Measurements from ENCODE around the gene NFX1. TPM values are rescaled to one million over a fixed set of nuclear protein-coding genes. Genes with fewer than 3 reads are reported as not detected.

The NFX1 gene
- total and polyA plus RNA-seq, 2 donors (not counting 1 experiment from before 2014, with no cell fraction given) = 30.2 to 39.5 TPM

DNA sequence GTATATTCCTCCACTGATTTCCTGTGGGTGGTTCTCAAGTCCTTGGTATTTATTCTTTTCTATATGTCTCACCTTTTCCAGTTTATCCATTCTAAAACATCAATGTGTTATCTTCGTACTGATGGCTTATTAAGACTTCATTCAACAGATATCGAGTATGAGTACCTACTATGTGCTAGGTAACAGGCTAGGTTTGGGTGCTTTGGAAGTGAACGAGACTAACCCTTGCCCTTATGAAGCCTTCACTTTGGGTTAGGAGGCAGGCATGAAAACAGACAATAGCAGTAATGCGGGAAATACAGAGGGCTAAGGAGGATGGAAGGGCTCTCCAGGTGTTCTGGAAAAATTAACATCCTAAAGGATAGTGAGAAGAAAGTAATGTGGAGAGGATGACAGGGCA lies 58.7 kb downstream of the NFX1 start:
- Histone ChIP-seq H3K9ac (ENCODE audit: insufficient read depth, low read length) (no peak overlapping the region), H4K20me1 (ENCODE audit: control insufficient read depth, extremely low read depth, insufficient read depth, low read length) (no peaks in the 10 kb centered on the region), H2AFZ (ENCODE audit: low read length) (no peak overlapping the region), H3K27me3 (ENCODE audit: control insufficient read depth, insufficient read depth, low read length) (no peaks in the 10 kb centered on the region), H3K9me3 (ENCODE audit: control insufficient read depth, insufficient read depth, low read depth, low read length) (no peaks in the 10 kb centered on the region), H3K4me2 (ENCODE audit: extremely low read depth, insufficient read depth, low read length) (no peak overlapping the region), H3K36me3 (ENCODE audit: control insufficient read depth, insufficient read depth, low read length) (peaks cover 5% of the 10 kb centered on the region), H3K27ac (ENCODE audit: insufficient read depth, low read length) (peak overlapping the region; percentile 64), H3K4me1 (ENCODE audit: control insufficient read depth, extremely low read depth, insufficient read depth, low read length) (peaks cover 2% of the 10 kb centered on the region), H3K79me2 (ENCODE audit: control insufficient read depth, insufficient read depth, low read length) (no peaks in the 10 kb centered on the region), H3K4me3 (replicated peaks in 1 of 4; ENCODE audit: control extremely low read depth in 1 of 4, insufficient read depth in 1 of 4, low read depth in 3 of 4, low read length in 4 of 4) (no peak overlapping the region)
- no peak for TF ChIP-seq EZH2 (IDR thresholded peaks at IDR 0.05; ENCODE audit: low read length, missing control alignments)
- TF ChIP-seq, protein P1, sequence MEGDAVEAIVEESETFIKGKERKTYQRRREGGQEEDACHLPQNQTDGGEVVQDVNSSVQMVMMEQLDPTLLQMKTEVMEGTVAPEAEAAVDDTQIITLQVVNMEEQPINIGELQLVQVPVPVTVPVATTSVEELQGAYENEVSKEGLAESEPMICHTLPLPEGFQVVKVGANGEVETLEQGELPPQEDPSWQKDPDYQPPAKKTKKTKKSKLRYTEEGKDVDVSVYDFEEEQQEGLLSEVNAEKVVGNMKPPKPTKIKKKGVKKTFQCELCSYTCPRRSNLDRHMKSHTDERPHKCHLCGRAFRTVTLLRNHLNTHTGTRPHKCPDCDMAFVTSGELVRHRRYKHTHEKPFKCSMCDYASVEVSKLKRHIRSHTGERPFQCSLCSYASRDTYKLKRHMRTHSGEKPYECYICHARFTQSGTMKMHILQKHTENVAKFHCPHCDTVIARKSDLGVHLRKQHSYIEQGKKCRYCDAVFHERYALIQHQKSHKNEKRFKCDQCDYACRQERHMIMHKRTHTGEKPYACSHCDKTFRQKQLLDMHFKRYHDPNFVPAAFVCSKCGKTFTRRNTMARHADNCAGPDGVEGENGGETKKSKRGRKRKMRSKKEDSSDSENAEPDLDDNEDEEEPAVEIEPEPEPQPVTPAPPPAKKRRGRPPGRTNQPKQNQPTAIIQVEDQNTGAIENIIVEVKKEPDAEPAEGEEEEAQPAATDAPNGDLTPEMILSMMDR (conservative IDR thresholded peaks at IDR 0.05 in 1 of 2, IDR thresholded peaks at IDR 0.05 in 1 of 2; ENCODE audit: low read depth in 1 of 2, low read length in 2 of 2) = no peak
- DNase-seq (ENCODE audit: low read depth in 2 of 2) = no peak

DNA sequence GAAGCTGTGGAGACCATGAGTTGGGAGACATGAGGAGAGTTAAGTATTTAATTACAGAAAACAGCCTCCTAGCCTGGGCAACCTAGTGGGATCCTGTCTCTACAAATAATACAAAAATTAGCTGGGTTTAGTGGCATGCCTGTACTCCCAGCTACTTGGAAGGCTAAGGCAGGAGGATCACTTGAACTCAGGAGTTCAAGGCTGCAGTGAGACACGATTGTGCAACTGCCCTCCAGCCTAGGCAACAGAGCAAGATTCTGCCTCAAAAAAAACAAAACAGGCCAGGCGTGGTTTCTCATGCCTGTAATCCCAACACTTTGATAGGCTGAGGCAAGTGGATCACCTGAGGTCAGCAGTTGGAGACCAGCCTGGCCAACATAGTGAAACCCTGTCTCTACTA lies 59.4 kb downstream of the NFX1 start:
- H3K4me1 ChIP-seq (ENCODE audit: control insufficient read depth, extremely low read depth, insufficient read depth, low read length) = peaks cover 2% of the 10 kb centered on the region
- H3K4me2 ChIP-seq (ENCODE audit: extremely low read depth, insufficient read depth, low read length) = peak overlapping the region; percentile 19
- H3K27me3 ChIP-seq (ENCODE audit: control insufficient read depth, insufficient read depth, low read length) = no peaks in the 10 kb centered on the region
- H2AFZ ChIP-seq (ENCODE audit: low read length) = no peak overlapping the region
- H3K36me3 ChIP-seq (ENCODE audit: control insufficient read depth, insufficient read depth, low read length) = peaks cover 3% of the 10 kb centered on the region
- peak overlapping the region; percentile 79 for H3K27ac ChIP-seq (ENCODE audit: insufficient read depth, low read length)
- no peaks in the 10 kb centered on the region for H3K79me2 ChIP-seq (ENCODE audit: control insufficient read depth, insufficient read depth, low read length)
- H4K20me1 ChIP-seq (ENCODE audit: control insufficient read depth, extremely low read depth, insufficient read depth, low read length) = no peaks in the 10 kb centered on the region
- no peaks in the 10 kb centered on the region for H3K9me3 ChIP-seq (ENCODE audit: control insufficient read depth, insufficient read depth, low read depth, low read length)
- TF ChIP-seq EZH2 (IDR thresholded peaks at IDR 0.05; ENCODE audit: low read length, missing control alignments) = no peak
- TF ChIP-seq, protein P1 (conservative IDR thresholded peaks at IDR 0.05 in 1 of 2, IDR thresholded peaks at IDR 0.05 in 1 of 2; ENCODE audit: low read depth in 1 of 2, low read length in 2 of 2) = no peak
- DNase-seq (ENCODE audit: low read depth in 2 of 2) = no peak
- no peak overlapping the region for H3K9ac ChIP-seq (ENCODE audit: insufficient read depth, low read length)
- no peak overlapping the region for H3K4me3 ChIP-seq (replicated peaks in 1 of 4; ENCODE audit: control extremely low read depth in 1 of 4, insufficient read depth in 1 of 4, low read depth in 3 of 4, low read length in 4 of 4)

DNA sequence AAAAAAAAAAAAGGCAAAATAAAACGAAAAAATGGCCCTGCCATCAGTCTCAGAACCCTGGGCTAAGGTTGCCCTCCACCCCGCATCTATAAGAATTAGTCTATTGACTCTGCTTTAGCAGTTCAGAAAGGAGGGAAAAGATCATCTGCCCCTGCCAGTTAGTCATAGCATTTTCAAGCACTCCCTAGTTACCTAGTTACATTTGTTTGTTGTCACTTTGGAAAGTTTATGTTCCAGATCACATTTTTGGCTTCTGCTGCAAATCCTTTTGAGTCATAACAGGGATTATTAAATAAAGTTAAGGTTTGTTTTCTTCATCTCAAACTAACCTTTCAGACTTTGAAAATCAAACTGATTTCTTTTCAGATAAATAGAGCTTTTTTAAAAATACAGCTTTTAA lies 60.0 kb downstream of the NFX1 start:
- no peaks in the 10 kb centered on the region for H4K20me1 ChIP-seq (ENCODE audit: control insufficient read depth, extremely low read depth, insufficient read depth, low read length)
- H2AFZ ChIP-seq (ENCODE audit: low read length) = no peak overlapping the region
- no peak overlapping the region for H3K4me2 ChIP-seq (ENCODE audit: extremely low read depth, insufficient read depth, low read length)
- no peaks in the 10 kb centered on the region for H3K79me2 ChIP-seq (ENCODE audit: control insufficient read depth, insufficient read depth, low read length)
- TF ChIP-seq EZH2 (IDR thresholded peaks at IDR 0.05; ENCODE audit: low read length, missing control alignments) = no peak
- TF ChIP-seq, protein P1 (conservative IDR thresholded peaks at IDR 0.05 in 1 of 2, IDR thresholded peaks at IDR 0.05 in 1 of 2; ENCODE audit: low read depth in 1 of 2, low read length in 2 of 2) = no peak
- peaks cover 3% of the 10 kb centered on the region for H3K36me3 ChIP-seq (ENCODE audit: control insufficient read depth, insufficient read depth, low read length)
- peak overlapping the region; percentile 79 for H3K27ac ChIP-seq (ENCODE audit: insufficient read depth, low read length)
- H3K4me1 ChIP-seq (ENCODE audit: control insufficient read depth, extremely low read depth, insufficient read depth, low read length) = peaks cover 2% of the 10 kb centered on the region
- H3K27me3 ChIP-seq (ENCODE audit: control insufficient read depth, insufficient read depth, low read length) = no peaks in the 10 kb centered on the region
- peak; percentile 67 to 98 for DNase-seq (ENCODE audit: low read depth in 2 of 2)
- H3K4me3 ChIP-seq (replicated peaks in 1 of 4; ENCODE audit: control extremely low read depth in 1 of 4, insufficient read depth in 1 of 4, low read depth in 3 of 4, low read length in 4 of 4) = no peak overlapping the region
- no peak overlapping the region for H3K9ac ChIP-seq (ENCODE audit: insufficient read depth, low read length)
- no peaks in the 10 kb centered on the region for H3K9me3 ChIP-seq (ENCODE audit: control insufficient read depth, insufficient read depth, low read depth, low read length)

All from fibroblast of lung (primary cell).